K562 (cell line): ENCODE measurements around the gene FKBP9. TPM values are rescaled to one million over a fixed set of nuclear protein-coding genes. Genes with fewer than 3 reads are reported as not detected.

ENCODE experiments used
- BHLHE40 ChIP-seq: IDR thresholded peaks from 2 replicates; pipeline ENCODE4 v1.6.1; 2011; ENCODE audit warnings: low read length, improper control_type of control experiment
- CHD1 ChIP-seq: fragments of 200-600 bp; sonication (generic); IDR thresholded peaks from one replicate; pipeline ENCODE4 v1.6.1; 2012; ENCODE audit warnings: mild to moderate bottlenecking, moderate library complexity, low read length, inconsistent platforms
- DIDO1 ChIP-seq: fragments of 450-650 bp; IDR thresholded peaks from 2 replicates; pipeline ENCODE4 v1.6.1; 2016; ENCODE audit warnings: low read depth, missing biosample characterization, missing genetic modification characterization
- ILK ChIP-seq: fragments of 450-650 bp; IDR thresholded peaks from 2 replicates; pipeline ENCODE4 v1.6.1; 2016; ENCODE audit warnings: missing genetic modification characterization, low read depth, mild to moderate bottlenecking, missing compliant biosample characterization, moderate library complexity, borderline replicate concordance
- MCM5 ChIP-seq: fragments of 450-650 bp; IDR thresholded peaks from 2 replicates; pipeline ENCODE4 v1.6.1; 2016; ENCODE audit warnings: low read depth
- TAF1 ChIP-seq: IDR thresholded peaks from 2 replicates; pipeline ENCODE4 v1.6.1; 2011; ENCODE audit warnings: mild to moderate bottlenecking, low read length, moderate library complexity; ENCODE audit not compliant: insufficient read depth, control insufficient read depth, severe bottlenecking; ENCODE audit errors: extremely low read depth
- ZFX ChIP-seq: sonication (generic); formaldehyde crosslinking; IDR thresholded peaks from 2 replicates; pipeline ENCODE4 v1.8.0; 2022; ENCODE audit warnings: mild to moderate bottlenecking, missing genetic modification reagents, moderate library complexity
- ZNF239 ChIP-seq: fragments of 250-450 bp; sonication (Bioruptor Pico); IDR thresholded peaks from 2 replicates; pipeline ENCODE4 v1.4.0; 2020; ENCODE audit warnings: mild to moderate bottlenecking
- ZNF253 ChIP-seq: fragments of 250-450 bp; sonication (Bioruptor Pico); conservative IDR thresholded peaks from 2 replicates; pipeline ENCODE4 v1.6.1; 2021; ENCODE audit warnings: mild to moderate bottlenecking
- ZNF41 ChIP-seq: fragments of 250-450 bp; sonication (Bioruptor Pico); conservative IDR thresholded peaks from 2 replicates; pipeline ENCODE4 v1.4.0; 2020; ENCODE audit warnings: mild to moderate bottlenecking
- ZNF507 ChIP-seq: conservative IDR thresholded peaks from 2 replicates; pipeline ENCODE4 v1.6.1; 2017; ENCODE audit warnings: missing genetic modification characterization, missing compliant biosample characterization
- ZNF75A ChIP-seq: fragments of 450-650 bp; formaldehyde crosslinking; IDR thresholded peaks from 2 replicates; pipeline ENCODE4 v1.4.0; 2020; ENCODE audit warnings: mild to moderate bottlenecking
- ZZZ3 ChIP-seq: fragments of 450-650 bp; IDR thresholded peaks from 2 replicates; pipeline ENCODE4 v1.6.1; 2016; ENCODE audit warnings: antibody characterized with exemption, mild to moderate bottlenecking, moderate library complexity
- polyA plus RNA-seq, 8 experiments: library from polyadenylated mRNA; depleted of rRNA in 4 of 8; stranded (reverse) in 5 of 8; unstranded in 3 of 8; fragments of >200 nt; fragmentation: Nextera tagmentation in 2 of 8; fragmentation: Illumina TruSeq in 1 of 8; extraction: Ambion mirVana in 2 of 8; extraction: Trizol in 1 of 8; gene quantifications; 2 replicates each; pipeline versions ENCODE4 v1.2.1 to v1.2.3, GENCODE V29; 2011 to 2014; ENCODE audit warnings: inconsistent platforms in 1 of 8, missing spikeins in 1 of 8
- total RNA-seq, 7 experiments: library from RNA; depleted of rRNA in 6 of 7; stranded (reverse); fragments of >200 nt in 6 of 7; fragmentation: Illumina TruSeq in 2 of 7; extraction: Trizol in 2 of 7; gene quantifications; 2 replicates each; pipeline versions ENCODE4 v1.2.1 to v1.2.3, GENCODE V29; 2011 to 2021; ENCODE audit warnings: low replicate concordance in 1 of 7
- TF ChIP-seq, protein P1 (sequence below), 3 experiments: fragments of 200-800 bp in 1 of 3; fragments of 250-450 bp in 1 of 3; fragments of 450-650 bp in 1 of 3; sonication (Bioruptor Pico) in 1 of 3; sonication (Bioruptor generic) in 1 of 3; formaldehyde crosslinking in 1 of 3; IDR thresholded peaks; 2 replicates each; pipeline versions ENCODE4 v1.6.1 to v1.8.0; 2016 to 2022; ENCODE audit warnings: mild to moderate bottlenecking in 2 of 3, missing genetic modification characterization in 2 of 3, missing compliant biosample characterization in 1 of 3, moderate library complexity in 1 of 3
- TF ChIP-seq, protein P2 (sequence below), 2 experiments: IDR thresholded peaks; 2 replicates each; pipeline ENCODE4 v1.6.1; 2011; ENCODE audit warnings: borderline replicate concordance in 1 of 2, control low read depth in 1 of 2, low read depth in 1 of 2, low read length in 1 of 2, mild to moderate bottlenecking in 1 of 2, mixed read lengths in 1 of 2, moderate library complexity in 1 of 2; ENCODE audit not compliant: insufficient read depth in 1 of 2, insufficient read length in 1 of 2, poor library complexity in 1 of 2, severe bottlenecking in 1 of 2; ENCODE audit errors: extremely low read depth in 1 of 2
- TF ChIP-seq, protein P3 (sequence below): fragments of 450-650 bp; IDR thresholded peaks from 2 replicates; pipeline ENCODE4 v1.6.1; 2016; ENCODE audit warnings: mild to moderate bottlenecking
- TF ChIP-seq, protein P4 (sequence below): fragments of 250-450 bp; sonication (Bioruptor Pico); IDR thresholded peaks from 2 replicates; pipeline ENCODE4 v1.5.0; 2021; ENCODE audit warnings: mild to moderate bottlenecking, borderline replicate concordance

FKBP9 gene
- total and polyA plus RNA-seq, 9 of the 15 experiments (the other 6 are each of a cell fraction or from before 2014, with no cell fraction given), result 5.9 to 23.7 (median 15.8) TPM

DNA sequence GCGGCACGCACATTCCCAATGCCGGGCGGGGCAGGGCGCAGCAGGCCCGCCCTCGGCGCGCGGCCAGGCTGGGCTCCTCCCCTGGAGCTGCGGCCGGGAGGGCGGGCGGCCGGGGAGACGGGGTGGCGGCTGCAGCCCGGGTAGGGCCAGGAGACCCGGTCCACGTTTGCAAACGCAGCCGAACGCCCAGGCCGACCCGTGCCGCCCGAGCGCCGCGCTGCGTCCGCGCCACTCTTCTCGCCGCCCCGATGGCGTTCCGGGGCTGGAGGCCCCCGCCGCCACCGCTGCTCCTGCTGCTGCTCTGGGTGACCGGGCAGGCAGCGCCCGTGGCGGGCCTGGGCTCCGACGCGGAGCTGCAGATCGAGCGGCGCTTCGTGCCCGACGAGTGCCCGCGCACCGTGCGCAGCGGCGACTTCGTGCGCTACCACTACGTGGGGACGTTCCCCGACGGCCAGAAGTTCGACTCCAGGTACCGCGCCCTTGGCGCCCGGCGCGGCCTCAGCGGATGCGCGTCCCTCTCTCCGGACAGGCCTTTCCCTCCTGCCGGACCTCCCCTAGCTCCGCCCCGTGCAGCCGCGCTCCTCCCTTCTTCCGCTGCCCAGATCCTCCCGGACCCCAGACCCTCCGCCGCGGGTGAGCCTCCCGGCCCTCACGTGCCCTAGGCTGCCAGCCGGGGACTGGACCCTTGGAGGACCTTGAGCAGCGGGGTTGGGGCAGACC is at the start of gene FKBP9 (continued):
- TF ChIP-seq, protein P1, sequence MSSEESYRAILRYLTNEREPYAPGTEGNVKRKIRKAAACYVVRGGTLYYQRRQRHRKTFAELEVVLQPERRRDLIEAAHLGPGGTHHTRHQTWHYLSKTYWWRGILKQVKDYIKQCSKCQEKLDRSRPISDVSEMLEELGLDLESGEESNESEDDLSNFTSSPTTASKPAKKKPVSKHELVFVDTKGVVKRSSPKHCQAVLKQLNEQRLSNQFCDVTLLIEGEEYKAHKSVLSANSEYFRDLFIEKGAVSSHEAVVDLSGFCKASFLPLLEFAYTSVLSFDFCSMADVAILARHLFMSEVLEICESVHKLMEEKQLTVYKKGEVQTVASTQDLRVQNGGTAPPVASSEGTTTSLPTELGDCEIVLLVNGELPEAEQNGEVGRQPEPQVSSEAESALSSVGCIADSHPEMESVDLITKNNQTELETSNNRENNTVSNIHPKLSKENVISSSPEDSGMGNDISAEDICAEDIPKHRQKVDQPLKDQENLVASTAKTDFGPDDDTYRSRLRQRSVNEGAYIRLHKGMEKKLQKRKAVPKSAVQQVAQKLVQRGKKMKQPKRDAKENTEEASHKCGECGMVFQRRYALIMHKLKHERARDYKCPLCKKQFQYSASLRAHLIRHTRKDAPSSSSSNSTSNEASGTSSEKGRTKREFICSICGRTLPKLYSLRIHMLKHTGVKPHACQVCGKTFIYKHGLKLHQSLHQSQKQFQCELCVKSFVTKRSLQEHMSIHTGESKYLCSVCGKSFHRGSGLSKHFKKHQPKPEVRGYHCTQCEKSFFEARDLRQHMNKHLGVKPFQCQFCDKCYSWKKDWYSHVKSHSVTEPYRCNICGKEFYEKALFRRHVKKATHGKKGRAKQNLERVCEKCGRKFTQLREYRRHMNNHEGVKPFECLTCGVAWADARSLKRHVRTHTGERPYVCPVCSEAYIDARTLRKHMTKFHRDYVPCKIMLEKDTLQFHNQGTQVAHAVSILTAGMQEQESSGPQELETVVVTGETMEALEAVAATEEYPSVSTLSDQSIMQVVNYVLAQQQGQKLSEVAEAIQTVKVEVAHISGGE (CRISPR knock-in tag; IDR thresholded peaks at IDR 0.05), result peak in 2 of 3 experiments; percentile 19 to 51; a peak in 2 of 6 replicates
- TF ChIP-seq BHLHE40, result peak; percentile 69
- no peak for TF ChIP-seq ZNF239 (CRISPR knock-in tag)
- TF ChIP-seq ZNF41 (CRISPR knock-in tag), result no peak
- TF ChIP-seq, protein P2, sequence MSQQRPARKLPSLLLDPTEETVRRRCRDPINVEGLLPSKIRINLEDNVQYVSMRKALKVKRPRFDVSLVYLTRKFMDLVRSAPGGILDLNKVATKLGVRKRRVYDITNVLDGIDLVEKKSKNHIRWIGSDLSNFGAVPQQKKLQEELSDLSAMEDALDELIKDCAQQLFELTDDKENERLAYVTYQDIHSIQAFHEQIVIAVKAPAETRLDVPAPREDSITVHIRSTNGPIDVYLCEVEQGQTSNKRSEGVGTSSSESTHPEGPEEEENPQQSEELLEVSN (IDR thresholded peaks at IDR 0.05; ENCODE audit: borderline replicate concordance in 1 of 2, extremely low read depth in 1 of 2, insufficient read depth in 1 of 2, insufficient read length in 1 of 2, low read depth in 1 of 2, low read length in 1 of 2, poor library complexity in 1 of 2, severe bottlenecking in 1 of 2), result peak; percentile 39 to 54
- peak; percentile 34 for TF ChIP-seq TAF1
- no peak for TF ChIP-seq DIDO1 (tag)
- TF ChIP-seq MCM5, result no peak
- TF ChIP-seq ZNF75A (CRISPR knock-in tag), result no peak
- TF ChIP-seq ILK (tag), result no peak
- no peak for TF ChIP-seq ZZZ3
- TF ChIP-seq, protein P3, sequence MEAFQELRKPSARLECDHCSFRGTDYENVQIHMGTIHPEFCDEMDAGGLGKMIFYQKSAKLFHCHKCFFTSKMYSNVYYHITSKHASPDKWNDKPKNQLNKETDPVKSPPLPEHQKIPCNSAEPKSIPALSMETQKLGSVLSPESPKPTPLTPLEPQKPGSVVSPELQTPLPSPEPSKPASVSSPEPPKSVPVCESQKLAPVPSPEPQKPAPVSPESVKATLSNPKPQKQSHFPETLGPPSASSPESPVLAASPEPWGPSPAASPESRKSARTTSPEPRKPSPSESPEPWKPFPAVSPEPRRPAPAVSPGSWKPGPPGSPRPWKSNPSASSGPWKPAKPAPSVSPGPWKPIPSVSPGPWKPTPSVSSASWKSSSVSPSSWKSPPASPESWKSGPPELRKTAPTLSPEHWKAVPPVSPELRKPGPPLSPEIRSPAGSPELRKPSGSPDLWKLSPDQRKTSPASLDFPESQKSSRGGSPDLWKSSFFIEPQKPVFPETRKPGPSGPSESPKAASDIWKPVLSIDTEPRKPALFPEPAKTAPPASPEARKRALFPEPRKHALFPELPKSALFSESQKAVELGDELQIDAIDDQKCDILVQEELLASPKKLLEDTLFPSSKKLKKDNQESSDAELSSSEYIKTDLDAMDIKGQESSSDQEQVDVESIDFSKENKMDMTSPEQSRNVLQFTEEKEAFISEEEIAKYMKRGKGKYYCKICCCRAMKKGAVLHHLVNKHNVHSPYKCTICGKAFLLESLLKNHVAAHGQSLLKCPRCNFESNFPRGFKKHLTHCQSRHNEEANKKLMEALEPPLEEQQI, result no peak
- TF ChIP-seq ZNF507 (tag), result no peak
- TF ChIP-seq CHD1, result peak; percentile 87
- no peak for TF ChIP-seq ZNF253 (CRISPR knock-in tag)
- TF ChIP-seq ZFX, result peak; percentile 98
- TF ChIP-seq, protein P4, sequence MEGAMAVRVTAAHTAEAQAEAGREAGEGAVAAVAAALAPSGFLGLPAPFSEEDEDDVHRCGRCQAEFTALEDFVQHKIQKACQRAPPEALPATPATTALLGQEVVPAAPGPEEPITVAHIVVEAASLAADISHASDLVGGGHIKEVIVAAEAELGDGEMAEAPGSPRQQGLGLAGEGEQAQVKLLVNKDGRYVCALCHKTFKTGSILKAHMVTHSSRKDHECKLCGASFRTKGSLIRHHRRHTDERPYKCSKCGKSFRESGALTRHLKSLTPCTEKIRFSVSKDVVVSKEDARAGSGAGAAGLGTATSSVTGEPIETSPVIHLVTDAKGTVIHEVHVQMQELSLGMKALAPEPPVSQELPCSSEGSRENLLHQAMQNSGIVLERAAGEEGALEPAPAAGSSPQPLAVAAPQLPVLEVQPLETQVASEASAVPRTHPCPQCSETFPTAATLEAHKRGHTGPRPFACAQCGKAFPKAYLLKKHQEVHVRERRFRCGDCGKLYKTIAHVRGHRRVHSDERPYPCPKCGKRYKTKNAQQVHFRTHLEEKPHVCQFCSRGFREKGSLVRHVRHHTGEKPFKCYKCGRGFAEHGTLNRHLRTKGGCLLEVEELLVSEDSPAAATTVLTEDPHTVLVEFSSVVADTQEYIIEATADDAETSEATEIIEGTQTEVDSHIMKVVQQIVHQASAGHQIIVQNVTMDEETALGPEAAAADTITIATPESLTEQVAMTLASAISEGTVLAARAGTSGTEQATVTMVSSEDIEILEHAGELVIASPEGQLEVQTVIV (CRISPR knock-in tag), result no peak
